ENCODE measurements around the gene ADGRL3.

DNA sequence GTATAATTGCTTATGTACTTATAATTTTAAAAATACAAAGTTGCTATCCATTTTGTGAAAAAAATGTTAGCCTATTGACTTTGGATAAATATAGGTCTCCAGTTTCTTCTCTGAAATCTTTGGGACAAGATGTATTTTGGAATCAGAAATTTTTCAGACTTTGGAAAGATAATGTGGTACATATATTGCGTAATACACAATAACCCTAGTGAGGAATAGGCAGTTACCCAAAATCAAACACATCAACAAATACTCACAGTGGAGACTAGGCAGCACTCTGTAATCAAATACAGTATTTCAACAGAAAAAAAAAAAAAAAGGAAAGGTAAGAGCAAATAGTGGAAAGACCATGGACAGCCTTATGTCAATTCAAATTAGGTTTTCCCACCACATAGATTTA lies 796.8 kb downstream of the ADGRL3 start:
- TF ChIP-seq EP300 (IDR thresholded peaks at IDR 0.05): no peak
- TF ChIP-seq, protein P1, sequence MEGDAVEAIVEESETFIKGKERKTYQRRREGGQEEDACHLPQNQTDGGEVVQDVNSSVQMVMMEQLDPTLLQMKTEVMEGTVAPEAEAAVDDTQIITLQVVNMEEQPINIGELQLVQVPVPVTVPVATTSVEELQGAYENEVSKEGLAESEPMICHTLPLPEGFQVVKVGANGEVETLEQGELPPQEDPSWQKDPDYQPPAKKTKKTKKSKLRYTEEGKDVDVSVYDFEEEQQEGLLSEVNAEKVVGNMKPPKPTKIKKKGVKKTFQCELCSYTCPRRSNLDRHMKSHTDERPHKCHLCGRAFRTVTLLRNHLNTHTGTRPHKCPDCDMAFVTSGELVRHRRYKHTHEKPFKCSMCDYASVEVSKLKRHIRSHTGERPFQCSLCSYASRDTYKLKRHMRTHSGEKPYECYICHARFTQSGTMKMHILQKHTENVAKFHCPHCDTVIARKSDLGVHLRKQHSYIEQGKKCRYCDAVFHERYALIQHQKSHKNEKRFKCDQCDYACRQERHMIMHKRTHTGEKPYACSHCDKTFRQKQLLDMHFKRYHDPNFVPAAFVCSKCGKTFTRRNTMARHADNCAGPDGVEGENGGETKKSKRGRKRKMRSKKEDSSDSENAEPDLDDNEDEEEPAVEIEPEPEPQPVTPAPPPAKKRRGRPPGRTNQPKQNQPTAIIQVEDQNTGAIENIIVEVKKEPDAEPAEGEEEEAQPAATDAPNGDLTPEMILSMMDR (IDR thresholded peaks at IDR 0.05): no peak
- no peak for TF ChIP-seq POLR2AphosphoS5 (IDR thresholded peaks at IDR 0.05)
- no peak for TF ChIP-seq POLR2A (IDR thresholded peaks at IDR 0.05; ENCODE audit: low read depth)

Data from esophagus muscularis mucosa (tissue), 4 donors.